Endothelial cell (in vitro differentiated cells): ENCODE measurements around the gene ZNF219. TPM values are rescaled to one million over a fixed set of nuclear protein-coding genes. Genes with fewer than 3 reads are reported as not detected.

Experiments
- DNase-seq: peaks from one replicate; pipeline ENCODE4 v3.0.0; 2021; ENCODE audit warnings: low spot score
- H3K27ac Mint-ChIP-seq: one replicate; pipeline ENCODE4 v1.8.0; 2021; ENCODE audit warnings: mixed read lengths, inconsistent platforms; ENCODE audit not compliant: unreplicated experiment
- H3K27me3 Mint-ChIP-seq: one replicate; pipeline ENCODE4 v1.8.0; 2021; ENCODE audit warnings: mild to moderate bottlenecking, moderate library complexity, mixed read lengths, inconsistent platforms; ENCODE audit not compliant: unreplicated experiment
- H3K36me3 Mint-ChIP-seq: one replicate; pipeline ENCODE4 v1.8.0; 2021; ENCODE audit warnings: mild to moderate bottlenecking, low read depth, mixed read lengths, inconsistent platforms; ENCODE audit not compliant: unreplicated experiment
- H3K4me1 Mint-ChIP-seq: one replicate; pipeline ENCODE4 v1.8.0; 2021; ENCODE audit warnings: mild to moderate bottlenecking, mixed read lengths, inconsistent platforms; ENCODE audit not compliant: unreplicated experiment
- H3K4me3 Mint-ChIP-seq: one replicate; pipeline ENCODE4 v1.8.0; 2021; ENCODE audit warnings: mild to moderate bottlenecking, mixed read lengths, inconsistent platforms; ENCODE audit not compliant: unreplicated experiment
- H3K9me3 Mint-ChIP-seq: one replicate; pipeline ENCODE4 v1.8.0; 2021; ENCODE audit warnings: mixed read lengths, inconsistent platforms; ENCODE audit not compliant: unreplicated experiment
- CTCF ChIP-seq: fragments of 200-600 bp; sonication (generic); IDR thresholded peaks from one replicate; pipeline ENCODE4 v1.5.0; 2021; ENCODE audit warnings: antibody characterized with exemption; ENCODE audit not compliant: unreplicated experiment
- total RNA-seq: library from RNA; stranded (reverse); fragmentation: NEBNext Ultra II Directional; extraction: Animal tissue kit (Norgen Biotek cat#: 25700); gene quantifications from one replicate; pipeline ENCODE4 v1.2.1, GENCODE V29; 2021; ENCODE audit not compliant: unreplicated experiment

ZNF219 gene
- total RNA-seq, 1 donor from 2014 or later: 27.0 TPM

- Mint-ChIP-seq H3K4me3 (no peak overlapping the region), H3K9me3 (no peaks in the 10 kb centered on the region), H3K4me1 (no peaks in the 10 kb centered on the region), H3K36me3 (no peaks in the 10 kb centered on the region), H3K27ac (no peak overlapping the region), H3K27me3 (peaks cover 3% of the 10 kb centered on the region)
- no peak for TF ChIP-seq CTCF
- no peak for DNase-seq
These were observed 44.2 kb downstream of the ZNF219 start for GRCh38 chr14:21054123-21054767.

GRCh38 chr14:21053184-21054122, 45.0 kb downstream of the ZNF219 start:
- Mint-ChIP-seq H3K9me3 (no peaks in the 10 kb centered on the region), H3K27me3 (peaks cover 3% of the 10 kb centered on the region), H3K4me3 (no peak overlapping the region), H3K27ac (no peak overlapping the region), H3K4me1 (no peaks in the 10 kb centered on the region), H3K36me3 (no peaks in the 10 kb centered on the region)
- no peak for DNase-seq
- TF ChIP-seq CTCF: no peak

GRCh38 chr14:21050597-21050996, 47.9 kb downstream of the ZNF219 start:
- H3K27me3 Mint-ChIP-seq: peaks cover 3% of the 10 kb centered on the region
- no peak for DNase-seq
- no peaks in the 10 kb centered on the region for H3K4me1 Mint-ChIP-seq
- H3K9me3 Mint-ChIP-seq: no peaks in the 10 kb centered on the region
- no peak for TF ChIP-seq CTCF
- no peaks in the 10 kb centered on the region for H3K36me3 Mint-ChIP-seq
- no peak overlapping the region for H3K27ac Mint-ChIP-seq
- no peak overlapping the region for H3K4me3 Mint-ChIP-seq

GRCh38 chr14:21049271-21049673, 49.2 kb downstream of the ZNF219 start:
- Mint-ChIP-seq H3K27ac (no peak overlapping the region), H3K4me1 (peaks cover 8% of the 10 kb centered on the region), H3K36me3 (no peaks in the 10 kb centered on the region), H3K9me3 (no peaks in the 10 kb centered on the region), H3K27me3 (peaks cover 5% of the 10 kb centered on the region), H3K4me3 (no peak overlapping the region)
- DNase-seq: no peak
- no peak for TF ChIP-seq CTCF

- Mint-ChIP-seq H3K27me3 (peaks cover 5% of the 10 kb centered on the region), H3K36me3 (no peaks in the 10 kb centered on the region), H3K4me3 (no peak overlapping the region), H3K4me1 (peaks cover 10% of the 10 kb centered on the region), H3K27ac (no peak overlapping the region), H3K9me3 (no peaks in the 10 kb centered on the region)
- DNase-seq: no peak
- no peak for TF ChIP-seq CTCF
These were observed 49.8 kb downstream of the ZNF219 start for GRCh38 chr14:21048638-21049037.
